ENCODE measurements around the gene PHKB. TPM values are rescaled to one million over a fixed set of nuclear protein-coding genes. Genes with fewer than 3 reads are reported as not detected.
A peak's percentile ranks its signal among the peaks of the same experiment; 100 is the strongest.
"Not testable (repeated sequence)": the region's sequence is repeated elsewhere in the genome, so short reads cannot be mapped to it uniquely, and the experiment has no call there.

Gene PHKB
- total RNA-seq, 1 donor, result 79.3 TPM

DNA sequence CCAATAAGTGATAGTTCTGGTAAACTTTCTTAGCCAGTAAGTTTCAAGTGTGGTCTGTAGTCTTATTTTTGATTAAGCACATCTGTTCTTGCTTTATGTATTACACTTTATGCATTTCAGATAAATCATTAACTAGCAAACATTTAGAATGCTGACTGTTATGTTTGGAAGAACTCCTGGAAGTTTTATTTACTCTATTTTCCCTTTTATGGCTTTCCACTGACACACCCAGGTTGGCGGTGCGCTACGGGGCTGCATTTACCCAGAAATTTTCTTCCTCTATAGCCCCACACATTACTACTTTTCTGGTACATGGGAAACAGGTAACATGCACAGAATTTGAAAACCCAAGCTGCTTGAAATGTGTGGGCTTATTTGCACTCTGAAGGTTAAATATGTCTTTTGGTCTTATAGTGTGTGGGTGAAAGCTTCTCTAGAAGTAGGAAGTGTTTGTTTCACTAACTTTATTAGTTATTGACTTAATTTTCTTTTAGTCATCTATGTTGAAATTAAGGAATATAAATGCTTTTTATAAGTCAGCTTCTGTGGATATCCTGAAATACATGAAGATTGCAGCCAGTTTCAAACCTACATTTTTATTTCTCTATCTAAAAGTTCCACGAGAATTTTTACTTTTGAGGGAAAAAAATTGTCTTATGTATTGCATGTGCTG is 203.7 kb downstream of the PHKB start:
- TF ChIP-seq, protein P1, sequence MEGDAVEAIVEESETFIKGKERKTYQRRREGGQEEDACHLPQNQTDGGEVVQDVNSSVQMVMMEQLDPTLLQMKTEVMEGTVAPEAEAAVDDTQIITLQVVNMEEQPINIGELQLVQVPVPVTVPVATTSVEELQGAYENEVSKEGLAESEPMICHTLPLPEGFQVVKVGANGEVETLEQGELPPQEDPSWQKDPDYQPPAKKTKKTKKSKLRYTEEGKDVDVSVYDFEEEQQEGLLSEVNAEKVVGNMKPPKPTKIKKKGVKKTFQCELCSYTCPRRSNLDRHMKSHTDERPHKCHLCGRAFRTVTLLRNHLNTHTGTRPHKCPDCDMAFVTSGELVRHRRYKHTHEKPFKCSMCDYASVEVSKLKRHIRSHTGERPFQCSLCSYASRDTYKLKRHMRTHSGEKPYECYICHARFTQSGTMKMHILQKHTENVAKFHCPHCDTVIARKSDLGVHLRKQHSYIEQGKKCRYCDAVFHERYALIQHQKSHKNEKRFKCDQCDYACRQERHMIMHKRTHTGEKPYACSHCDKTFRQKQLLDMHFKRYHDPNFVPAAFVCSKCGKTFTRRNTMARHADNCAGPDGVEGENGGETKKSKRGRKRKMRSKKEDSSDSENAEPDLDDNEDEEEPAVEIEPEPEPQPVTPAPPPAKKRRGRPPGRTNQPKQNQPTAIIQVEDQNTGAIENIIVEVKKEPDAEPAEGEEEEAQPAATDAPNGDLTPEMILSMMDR (IDR thresholded peaks at IDR 0.05; ENCODE audit: insufficient read depth, low read length), result no peak
- peak; percentile 12 for DNase-seq (ENCODE audit: low read depth)
- no peak overlapping the region for H3K4me3 ChIP-seq (ENCODE audit: low read depth, low read length)

DNA sequence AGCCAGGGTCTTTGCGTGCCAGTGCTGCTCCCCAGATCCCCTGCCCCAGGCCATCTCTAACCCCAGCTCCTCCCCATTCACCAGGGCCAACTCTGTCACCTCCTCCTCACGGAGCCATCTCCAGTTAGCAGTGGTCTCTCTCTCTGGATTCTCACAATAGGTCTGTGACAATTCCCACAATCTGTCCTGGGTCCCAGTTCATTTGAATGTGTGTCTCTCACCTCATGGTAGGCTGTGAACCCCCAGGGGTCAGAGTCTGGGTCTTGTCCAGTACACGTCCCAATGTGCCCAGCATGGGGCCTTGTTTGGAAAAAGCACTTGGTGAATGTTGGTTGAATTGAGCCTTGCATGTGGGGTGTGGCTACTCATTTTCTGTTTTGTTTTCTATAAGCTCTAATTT is 205.3 kb downstream of the PHKB start:
- TF ChIP-seq, protein P1 (IDR thresholded peaks at IDR 0.05; ENCODE audit: insufficient read depth, low read length), result no peak
- DNase-seq (ENCODE audit: low read depth), result no peak
- H3K4me3 ChIP-seq (ENCODE audit: low read depth, low read length), result no peak overlapping the region

DNA sequence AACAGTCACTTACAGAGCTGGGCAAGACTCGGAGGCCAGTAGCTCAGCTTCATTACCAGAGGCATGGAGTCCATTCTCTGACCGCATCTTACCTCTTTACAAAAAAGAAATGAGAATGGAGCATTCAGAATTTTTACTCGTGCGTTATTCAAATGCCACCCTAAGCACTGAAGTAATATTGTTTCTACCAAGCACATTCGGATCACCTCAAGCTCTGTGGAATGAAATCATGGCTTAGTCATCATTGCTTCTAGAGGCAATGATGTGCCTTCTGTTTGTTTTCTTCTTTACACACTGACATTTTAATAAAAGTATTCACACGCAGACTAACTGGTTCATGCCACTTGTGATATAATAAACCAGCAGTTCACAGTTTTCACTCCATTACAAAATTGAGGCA is 206.8 kb downstream of the PHKB start:
- DNase-seq (ENCODE audit: low read depth), result no peak
- TF ChIP-seq, protein P1 (IDR thresholded peaks at IDR 0.05; ENCODE audit: insufficient read depth, low read length), result no peak
- no peak overlapping the region for H3K4me3 ChIP-seq (ENCODE audit: low read depth, low read length)

DNA sequence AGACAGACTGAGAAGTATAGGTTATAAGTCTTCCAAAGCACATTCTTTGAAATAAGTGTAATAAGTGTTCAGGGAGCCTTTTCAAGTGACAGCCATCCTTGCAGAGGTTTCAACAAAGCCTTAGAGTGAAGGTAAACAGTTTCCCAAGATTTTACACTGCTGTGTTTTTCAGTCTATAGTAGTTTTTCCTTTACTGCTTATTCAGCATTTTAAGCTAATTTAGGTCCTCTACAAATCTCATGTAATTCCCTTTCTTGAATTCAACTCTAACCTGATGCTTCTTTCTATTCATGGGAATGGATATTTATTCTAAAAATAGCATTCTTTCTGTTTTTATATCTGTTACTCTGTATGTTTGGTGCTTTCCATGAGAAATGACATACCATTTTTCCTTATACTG is 211.3 kb downstream of the PHKB start:
- H3K4me3 ChIP-seq (ENCODE audit: low read depth, low read length), result no peak overlapping the region
- no peak for DNase-seq (ENCODE audit: low read depth)
- TF ChIP-seq, protein P1 (IDR thresholded peaks at IDR 0.05; ENCODE audit: insufficient read depth, low read length), result no peak

DNA sequence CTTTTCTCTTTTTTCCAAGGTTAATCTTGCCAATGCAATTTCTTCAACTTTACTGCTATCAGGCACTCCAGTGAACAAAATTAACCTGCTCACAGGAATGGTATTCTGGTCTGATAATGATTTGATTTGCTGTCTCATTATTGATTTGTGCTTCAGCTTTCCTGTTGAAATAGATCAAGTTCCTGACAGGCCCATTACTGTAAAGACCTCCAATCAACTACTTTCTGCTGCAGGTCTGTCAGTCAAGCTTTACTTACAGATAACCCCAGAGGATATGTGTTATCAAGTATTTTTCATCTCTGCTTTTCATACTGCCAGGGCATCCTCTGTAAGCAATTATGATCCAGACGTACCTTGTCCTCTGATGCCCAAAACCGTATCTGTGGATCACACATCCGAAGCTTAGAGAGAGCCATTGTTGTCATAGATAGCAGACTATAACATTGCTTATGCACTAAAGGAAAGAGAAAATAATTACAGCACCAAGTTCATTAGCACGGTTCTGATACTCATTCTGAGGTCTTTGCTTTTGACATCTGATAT is 215.6 kb downstream of the PHKB start:
- no peak for DNase-seq (ENCODE audit: low read depth)
- TF ChIP-seq, protein P1 (IDR thresholded peaks at IDR 0.05; ENCODE audit: insufficient read depth, low read length), result no peak
- no peak overlapping the region for H3K4me3 ChIP-seq (ENCODE audit: low read depth, low read length)

DNA sequence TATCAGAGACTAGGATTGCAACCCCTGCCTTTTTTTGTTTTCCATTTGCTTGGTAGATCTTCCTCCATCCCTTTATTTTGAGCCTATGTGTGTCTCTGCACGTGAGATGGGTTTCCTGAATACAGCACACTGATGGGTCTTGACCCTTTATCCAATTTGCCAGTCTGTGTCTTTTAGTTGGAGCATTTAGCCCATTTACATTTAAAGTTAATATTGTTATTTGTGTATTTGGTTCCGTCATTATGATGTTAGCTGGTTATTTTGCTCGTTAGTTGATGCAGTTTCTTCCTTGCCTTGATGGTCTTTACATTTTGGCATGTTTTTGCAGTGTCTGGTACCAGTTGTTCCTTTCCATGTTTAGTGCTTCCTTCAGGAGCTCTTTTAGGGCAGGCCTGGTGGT is 220.4 kb downstream of the PHKB start:
- H3K4me3 ChIP-seq (ENCODE audit: low read depth, low read length); DNase-seq (ENCODE audit: low read depth): not testable (repeated sequence)

DNA sequence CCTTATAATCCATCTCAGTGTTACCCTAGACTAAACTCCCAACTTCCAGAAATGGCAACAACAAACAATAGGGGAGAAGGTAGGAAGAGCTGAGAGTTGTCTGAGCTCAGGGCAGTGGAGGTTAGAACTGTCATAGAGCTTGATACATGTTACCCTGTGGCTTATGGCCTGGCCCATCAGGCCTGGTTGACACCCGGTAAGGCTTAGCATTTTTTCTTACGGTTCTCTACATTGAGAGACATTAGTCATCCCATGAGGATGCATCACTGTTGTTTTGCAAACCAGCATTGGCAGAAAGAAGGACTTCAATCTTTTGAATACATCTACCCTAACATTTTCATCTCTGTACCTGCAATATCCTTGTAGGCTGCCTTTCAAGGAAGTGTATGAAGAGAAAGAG is 226.6 kb downstream of the PHKB start:
- DNase-seq (ENCODE audit: low read depth), result no peak
- H3K4me3 ChIP-seq (ENCODE audit: low read depth, low read length), result no peak overlapping the region
- TF ChIP-seq, protein P1 (IDR thresholded peaks at IDR 0.05; ENCODE audit: insufficient read depth, low read length), result no peak
